Neural cell (in vitro differentiated cells): Measurements from ENCODE around the gene STRA6. TPM values are rescaled to one million over a fixed set of nuclear protein-coding genes. Genes with fewer than 3 reads are reported as not detected.

Source experiments
- H2AFZ ChIP-seq: fragments of 200-600, 300-800 bp; sonication (generic), shearing (Covaris generic); 2 replicates; pipeline ENCODE4 v1.6.0; 2014; ENCODE audit warnings: low read depth, mild to moderate bottlenecking, antibody characterized with exemption, low read length, moderate library complexity
- H3F3A ChIP-seq: fragments of 200-600 bp; shearing (Covaris generic); 2 replicates; pipeline ENCODE4 v1.6.1; 2016; ENCODE audit warnings: mild to moderate bottlenecking, moderate library complexity, mixed read lengths, antibody characterized with exemption, low read length; ENCODE audit not compliant: insufficient read depth, poor library complexity, severe bottlenecking
- H3K27ac ChIP-seq: fragments of 200-600, 300-800 bp; sonication (generic), shearing (Covaris generic); 2 replicates; pipeline ENCODE4 v1.5.1; 2014; ENCODE audit warnings: mild to moderate bottlenecking, low read length, moderate library complexity
- H3K27me3 ChIP-seq: fragments of 300-800, 200-600 bp; sonication (generic), shearing (Covaris generic); 2 replicates; pipeline ENCODE4 v1.6.0; 2014; ENCODE audit warnings: mild to moderate bottlenecking, low read depth, low read length, moderate library complexity; ENCODE audit not compliant: insufficient read depth
- H3K36me3 ChIP-seq: fragments of 300-800, 200-600 bp; sonication (generic), shearing (Covaris generic); 2 replicates; pipeline ENCODE4 v1.5.1; 2014; ENCODE audit warnings: mild to moderate bottlenecking, antibody characterized with exemption, low read length, moderate library complexity; ENCODE audit not compliant: insufficient read depth
- H3K4me2 ChIP-seq: fragments of 300-800, 200-600 bp; sonication (generic), shearing (Covaris generic); 2 replicates; pipeline ENCODE4 v1.6.0; 2014; ENCODE audit warnings: mild to moderate bottlenecking, low read length
- H3K4me3 ChIP-seq: fragments of 300-800, 200-600 bp; sonication (generic), shearing (Covaris generic); 2 replicates; pipeline ENCODE4 v1.5.1; 2014; ENCODE audit warnings: mild to moderate bottlenecking, low read length, moderate library complexity
- H3K79me2 ChIP-seq: fragments of 200-600 bp; shearing (Covaris generic); replicated peaks from 2 replicates; pipeline ENCODE4 v1.6.0; 2014; ENCODE audit warnings: mild to moderate bottlenecking, low read length, moderate library complexity; ENCODE audit not compliant: insufficient read depth
- H3K9ac ChIP-seq: fragments of 300-800, 200-600 bp; sonication (generic), shearing (Covaris generic); 2 replicates; pipeline ENCODE4 v1.6.1; 2016; ENCODE audit warnings: mild to moderate bottlenecking, low read length, mixed read lengths
- H3K9me2 ChIP-seq: fragments of 200-600 bp; shearing (Covaris generic); 2 replicates; pipeline ENCODE4 v1.6.1; 2016; ENCODE audit warnings: mild to moderate bottlenecking, low read length, mixed read lengths; ENCODE audit not compliant: insufficient read depth
- H3K9me3 ChIP-seq: fragments of 200-600, 300-800 bp; sonication (generic), shearing (Covaris generic); 2 replicates; pipeline ENCODE4 v1.6.1; 2016; ENCODE audit warnings: mild to moderate bottlenecking, mixed run types, low read length, moderate library complexity, mixed read lengths
- H4K20me1 ChIP-seq: fragments of 200-600 bp; shearing (Covaris generic); 2 replicates; pipeline ENCODE4 v1.6.1; 2016; ENCODE audit warnings: mild to moderate bottlenecking, mixed run types; ENCODE audit not compliant: insufficient read depth
- EP300 ChIP-seq: fragments of 450-650 bp; conservative IDR thresholded peaks from 2 replicates; pipeline ENCODE4 v1.6.1; 2014; ENCODE audit warnings: antibody characterized with exemption, mild to moderate bottlenecking, moderate library complexity; ENCODE audit not compliant: poor library complexity, severe bottlenecking
- EZH2 ChIP-seq: fragments of 200-600, 300-800 bp; shearing (Covaris generic), sonication (generic); IDR thresholded peaks from 2 replicates; pipeline ENCODE4 v1.6.1; 2014; ENCODE audit warnings: antibody characterized with exemption, low read length, borderline replicate concordance, mild to moderate bottlenecking; ENCODE audit not compliant: insufficient read depth, poor library complexity, severe bottlenecking
- MXI1 ChIP-seq: fragments of 450-650 bp; conservative IDR thresholded peaks from 2 replicates; pipeline ENCODE4 v1.6.1; 2014; ENCODE audit warnings: antibody characterized with exemption, mild to moderate bottlenecking; ENCODE audit not compliant: poor library complexity, severe bottlenecking
- POLR2AphosphoS5 ChIP-seq: IDR thresholded peaks from 2 replicates; pipeline ENCODE4 v1.6.1; 2012
- RAD21 ChIP-seq: fragments of 450-650 bp; conservative IDR thresholded peaks from 2 replicates; pipeline ENCODE4 v1.6.1; 2014; ENCODE audit warnings: antibody characterized with exemption, mild to moderate bottlenecking, moderate library complexity
- REST ChIP-seq: IDR thresholded peaks from 2 replicates; pipeline ENCODE4 v1.6.1; 2012; ENCODE audit warnings: borderline replicate concordance
- SMC3 ChIP-seq: fragments of 450-650 bp; conservative IDR thresholded peaks from 2 replicates; pipeline ENCODE4 v1.6.1; 2014; ENCODE audit warnings: antibody characterized with exemption, mild to moderate bottlenecking, moderate library complexity; ENCODE audit not compliant: poor library complexity
- TAF1 ChIP-seq: IDR thresholded peaks from 2 replicates; pipeline ENCODE4 v1.6.1; 2012; ENCODE audit warnings: low read depth
- polyA plus RNA-seq: library from polyadenylated mRNA; depleted of rRNA; stranded (reverse); fragments of >200 nt; gene quantifications from 2 replicates; pipeline ENCODE4 v1.2.3, GENCODE V29; 2014
- TF ChIP-seq, protein P1 (sequence below): fragments of 450-650 bp; IDR thresholded peaks from 2 replicates; pipeline ENCODE4 v1.5.1; 2014; ENCODE audit warnings: antibody characterized with exemption, mild to moderate bottlenecking, moderate library complexity; ENCODE audit not compliant: poor library complexity, severe bottlenecking

Gene STRA6
- polyA plus RNA-seq, 1 donor from 2014 or later = 4.4 TPM

GRCh38 chr15:74233851-74234597, 31.4 kb upstream of the STRA6 start:
- Histone ChIP-seq H3K36me3 (no peaks in the 10 kb centered on the region), H3K4me3 (no peak overlapping the region), H3F3A (no peaks in the 10 kb centered on the region), H3K79me2 (no peaks in the 10 kb centered on the region), H3K4me2 (no peak overlapping the region), H2AFZ (no peak overlapping the region), H3K27me3 (no peaks in the 10 kb centered on the region), H3K27ac (no peak overlapping the region), H3K9me2 (no peaks in the 10 kb centered on the region), H4K20me1 (no peaks in the 10 kb centered on the region), H3K9ac (peak overlapping the region; percentile 38), H3K9me3 (no peaks in the 10 kb centered on the region)
- TF ChIP-seq TAF1 (no peak), REST (no peak), EZH2 (no peak), SMC3 (no peak), POLR2AphosphoS5 (no peak), MXI1 (no peak), RAD21 (no peak), EP300 (no peak)
- TF ChIP-seq, protein P1, sequence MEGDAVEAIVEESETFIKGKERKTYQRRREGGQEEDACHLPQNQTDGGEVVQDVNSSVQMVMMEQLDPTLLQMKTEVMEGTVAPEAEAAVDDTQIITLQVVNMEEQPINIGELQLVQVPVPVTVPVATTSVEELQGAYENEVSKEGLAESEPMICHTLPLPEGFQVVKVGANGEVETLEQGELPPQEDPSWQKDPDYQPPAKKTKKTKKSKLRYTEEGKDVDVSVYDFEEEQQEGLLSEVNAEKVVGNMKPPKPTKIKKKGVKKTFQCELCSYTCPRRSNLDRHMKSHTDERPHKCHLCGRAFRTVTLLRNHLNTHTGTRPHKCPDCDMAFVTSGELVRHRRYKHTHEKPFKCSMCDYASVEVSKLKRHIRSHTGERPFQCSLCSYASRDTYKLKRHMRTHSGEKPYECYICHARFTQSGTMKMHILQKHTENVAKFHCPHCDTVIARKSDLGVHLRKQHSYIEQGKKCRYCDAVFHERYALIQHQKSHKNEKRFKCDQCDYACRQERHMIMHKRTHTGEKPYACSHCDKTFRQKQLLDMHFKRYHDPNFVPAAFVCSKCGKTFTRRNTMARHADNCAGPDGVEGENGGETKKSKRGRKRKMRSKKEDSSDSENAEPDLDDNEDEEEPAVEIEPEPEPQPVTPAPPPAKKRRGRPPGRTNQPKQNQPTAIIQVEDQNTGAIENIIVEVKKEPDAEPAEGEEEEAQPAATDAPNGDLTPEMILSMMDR = no peak

DNA sequence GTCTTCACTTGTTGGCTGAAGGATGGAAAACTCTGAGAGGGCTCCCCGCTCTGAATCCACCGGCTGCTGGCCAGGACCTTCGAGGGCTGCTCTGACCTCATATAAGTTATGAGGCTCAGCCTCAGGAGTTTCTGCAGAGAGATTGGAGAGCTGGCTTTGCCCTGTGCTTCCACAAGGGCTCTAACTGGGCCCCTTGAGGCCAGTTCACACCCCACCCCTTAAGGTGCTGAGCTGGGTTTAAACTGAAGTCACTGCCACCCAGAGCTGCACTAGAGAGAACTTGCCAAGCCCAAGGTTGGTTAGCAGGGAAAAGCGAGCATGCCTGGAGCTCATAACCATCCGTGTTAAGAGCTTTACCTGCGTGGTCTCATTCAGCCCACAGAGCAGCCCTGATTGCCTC, 30.8 kb upstream of the STRA6 start:
- H3F3A ChIP-seq = no peaks in the 10 kb centered on the region
- H3K4me3 ChIP-seq = no peak overlapping the region
- no peaks in the 10 kb centered on the region for H3K79me2 ChIP-seq
- no peak overlapping the region for H2AFZ ChIP-seq
- TF ChIP-seq MXI1 = no peak
- TF ChIP-seq SMC3 = no peak
- TF ChIP-seq REST = no peak
- no peak for TF ChIP-seq POLR2AphosphoS5
- TF ChIP-seq EP300 = no peak
- TF ChIP-seq, protein P1 = no peak
- H4K20me1 ChIP-seq = no peaks in the 10 kb centered on the region
- H3K4me2 ChIP-seq = no peak overlapping the region
- no peaks in the 10 kb centered on the region for H3K9me3 ChIP-seq
- no peak overlapping the region for H3K9ac ChIP-seq
- H3K9me2 ChIP-seq = no peaks in the 10 kb centered on the region
- no peak overlapping the region for H3K27ac ChIP-seq
- no peaks in the 10 kb centered on the region for H3K27me3 ChIP-seq
- no peaks in the 10 kb centered on the region for H3K36me3 ChIP-seq
